H1 (cell line): ENCODE measurements around the gene EGFR. TPM values are rescaled to one million over a fixed set of nuclear protein-coding genes. Genes with fewer than 3 reads are reported as not detected.

Source experiments
- CTCF ChIA-PET: fragments of 300-600 bp; sonication (Branson Sonifier 250); formaldehyde crosslinking; loops from one replicate; lab custom pipeline; 2021; ENCODE audit not compliant: partially characterized antibody; lab: Charles Lee
- POLR2A ChIA-PET: fragments of 300-600 bp; sonication (Branson Sonifier 250); formaldehyde crosslinking; loops from one replicate; lab custom pipeline; 2021; ENCODE audit warnings: inconsistent platforms; ENCODE audit not compliant: partially characterized antibody; lab: Charles Lee
- DNase-seq, 2 experiments: peaks; one replicate each; pipeline versions ENCODE4 v3.0.0 to v3.0.0-alpha.2; 2010 to 2022; ENCODE audit warnings: low spot score in 2 of 2, low read depth in 1 of 2, mixed read lengths in 1 of 2
- FAIRE-seq: peaks from 2 replicates; lab custom pipeline; 2011; peaks lifted over from hg19 to GRCh38; lab: Jason Lieb, UNC
- H2AFZ ChIP-seq: 2 replicates; pipeline ENCODE4 v1.8.1; 2012; ENCODE audit warnings: low read length, inconsistent platforms
- H2AK5ac ChIP-seq: 2 replicates; pipeline ENCODE4 v1.6.1; 2013; ENCODE audit warnings: low read depth, low read length
- H2BK120ac ChIP-seq: replicated peaks from 2 replicates; pipeline ENCODE3; 2013; ENCODE audit warnings: low read depth, low read length, inconsistent platforms
- H2BK12ac ChIP-seq: 2 replicates; pipeline ENCODE4 v1.6.1; 2013; ENCODE audit warnings: low read depth, low read length
- H2BK15ac ChIP-seq: 2 replicates; pipeline ENCODE4 v1.6.1; 2013; ENCODE audit warnings: low read length
- H2BK20ac ChIP-seq: 2 replicates; pipeline ENCODE4 v1.6.1; 2013; ENCODE audit warnings: low read length
- H2BK5ac ChIP-seq: 2 replicates; pipeline ENCODE4 v1.6.1; 2013; ENCODE audit warnings: low read depth, low read length
- H3K14ac ChIP-seq: 2 replicates; pipeline ENCODE4 v1.6.1; 2013; ENCODE audit warnings: inconsistent platforms; ENCODE audit not compliant: insufficient read length
- H3K18ac ChIP-seq: 2 replicates; pipeline ENCODE4 v1.6.1; 2013; ENCODE audit warnings: low read length; ENCODE audit errors: extremely low read depth
- H3K23ac ChIP-seq: 2 replicates; pipeline ENCODE4 v1.6.1; 2013; ENCODE audit warnings: inconsistent platforms; ENCODE audit not compliant: insufficient read length
- H3K23me2 ChIP-seq: 2 replicates; pipeline ENCODE4 v1.6.1; 2013; ENCODE audit warnings: low read depth, low read length
- H3K27ac ChIP-seq: 2 replicates; pipeline ENCODE4 v1.6.1; 2011; ENCODE audit warnings: low read depth, low read length, inconsistent platforms
- H3K27me3 ChIP-seq, 4 experiments: replicated peaks in 1 of 4; 1 replicate in 1 of 4; 2 replicates in 3 of 4; pipeline versions ENCODE4 v1.6.1 to v1.8.1; 2011 to 2013; ENCODE audit warnings: low read length in 3 of 4, mild to moderate bottlenecking in 3 of 4, inconsistent platforms in 2 of 4, mixed read lengths in 2 of 4, moderate library complexity in 1 of 4; ENCODE audit not compliant: control insufficient read depth in 3 of 4, insufficient read depth in 3 of 4; ENCODE audit errors: extremely low read depth in 1 of 4
- H3K36me3 ChIP-seq, 4 experiments: 2 replicates each; pipeline versions ENCODE4 v1.6.1 to v1.8.1; 2011 to 2013; ENCODE audit warnings: mild to moderate bottlenecking in 4 of 4, low read length in 3 of 4, moderate library complexity in 2 of 4, control low read depth in 1 of 4, inconsistent platforms in 1 of 4; ENCODE audit not compliant: insufficient read depth in 4 of 4, control insufficient read depth in 2 of 4
- H3K4ac ChIP-seq: replicated peaks from 2 replicates; pipeline ENCODE3; 2013; ENCODE audit warnings: low read length, low read depth, mixed read lengths, inconsistent platforms; ENCODE audit not compliant: insufficient read length
- H3K4me1 ChIP-seq, 4 experiments: replicated peaks in 1 of 4; 1 replicate in 1 of 4; 2 replicates in 3 of 4; pipeline versions ENCODE4 v1.6.1 to v1.8.1; 2011 to 2013; ENCODE audit warnings: low read length in 3 of 4, inconsistent platforms in 2 of 4, mixed read lengths in 1 of 4; ENCODE audit not compliant: insufficient read depth in 4 of 4, control insufficient read depth in 3 of 4
- H3K4me2 ChIP-seq, 2 experiments: 2 replicates each; pipeline versions ENCODE4 v1.6.1 to v1.8.1; 2011 to 2013; ENCODE audit warnings: low read depth in 2 of 2, low read length in 2 of 2, control low read depth in 1 of 2, inconsistent platforms in 1 of 2, mild to moderate bottlenecking in 1 of 2; ENCODE audit not compliant: insufficient read depth in 1 of 2
- H3K4me3 ChIP-seq, 4 experiments: fragments of 200-600, 300-600 bp in 1 of 4; sonication (generic), shearing (Covaris generic), sonication (Bioruptor Twin) in 1 of 4; 2 replicates each; pipeline versions ENCODE4 v1.5.1 to v1.8.1; 2011 to 2016; ENCODE audit warnings: low read length in 4 of 4, low read depth in 3 of 4, control low read depth in 2 of 4, inconsistent platforms in 2 of 4, mild to moderate bottlenecking in 2 of 4, mixed read lengths in 1 of 4, moderate library complexity in 1 of 4; ENCODE audit not compliant: insufficient read depth in 2 of 4; ENCODE audit errors: extremely low read depth in 1 of 4
- H3K56ac ChIP-seq: replicated peaks from 2 replicates; pipeline ENCODE3; 2013; ENCODE audit warnings: low read depth, mild to moderate bottlenecking, mixed read lengths, low read length, inconsistent platforms; ENCODE audit not compliant: insufficient read length
- H3K79me1 ChIP-seq: 2 replicates; pipeline ENCODE4 v1.6.1; 2013; ENCODE audit warnings: low read depth, low read length, control low read depth
- H3K79me2 ChIP-seq, 2 experiments: 2 replicates each; pipeline versions ENCODE4 v1.6.1 to v1.8.1; 2012 to 2013; ENCODE audit warnings: low read length in 2 of 2, mild to moderate bottlenecking in 2 of 2, inconsistent platforms in 1 of 2; ENCODE audit not compliant: insufficient read depth in 2 of 2, control insufficient read depth in 1 of 2
- H3K9ac ChIP-seq, 4 experiments: replicated peaks in 1 of 4; 1 replicate in 1 of 4; 2 replicates in 3 of 4; pipeline versions ENCODE4 v1.6.1 to v1.8.1; 2011 to 2013; ENCODE audit warnings: low read depth in 3 of 4, low read length in 3 of 4, control low read depth in 2 of 4, mild to moderate bottlenecking in 2 of 4, moderate library complexity in 2 of 4, inconsistent platforms in 1 of 4; ENCODE audit errors: extremely low read depth in 1 of 4
- H3K9me3 ChIP-seq, 2 experiments: 2 replicates each; pipeline versions ENCODE4 v1.6.1 to v1.8.1; 2012 to 2013; ENCODE audit warnings: mild to moderate bottlenecking in 2 of 2, moderate library complexity in 2 of 2, control low read depth in 1 of 2, inconsistent platforms in 1 of 2, low read depth in 1 of 2, low read length in 1 of 2, mixed read lengths in 1 of 2; ENCODE audit not compliant: insufficient read depth in 2 of 2
- H4K20me1 ChIP-seq, 2 experiments: replicated peaks in 1 of 2; 2 replicates each; pipeline versions ENCODE3 to v1.8.1; 2011 to 2013; ENCODE audit warnings: inconsistent platforms in 2 of 2, low read length in 2 of 2, mild to moderate bottlenecking in 1 of 2; ENCODE audit not compliant: insufficient read depth in 2 of 2, control insufficient read depth in 1 of 2
- H4K5ac ChIP-seq: 2 replicates; pipeline ENCODE4 v1.6.1; 2013; ENCODE audit warnings: low read length, low read depth, mixed read lengths, inconsistent platforms; ENCODE audit not compliant: insufficient read length
- H4K8ac ChIP-seq: 2 replicates; pipeline ENCODE4 v1.8.0; 2013; ENCODE audit warnings: mild to moderate bottlenecking, moderate library complexity, low read length, inconsistent platforms; ENCODE audit not compliant: insufficient read depth; ENCODE audit errors: extremely low read depth
- H4K91ac ChIP-seq: replicated peaks from 2 replicates; pipeline ENCODE3; 2013; ENCODE audit warnings: low read length, mixed read lengths, inconsistent platforms; ENCODE audit not compliant: insufficient read length
- GABPA ChIP-seq: IDR thresholded peaks from 2 replicates; pipeline ENCODE4 v1.6.1; 2011; ENCODE audit warnings: mild to moderate bottlenecking, low read length, moderate library complexity, borderline replicate concordance; ENCODE audit not compliant: insufficient read depth
- RBBP5 ChIP-seq: IDR thresholded peaks from 2 replicates; pipeline ENCODE4 v1.7.1; 2012; ENCODE audit warnings: low read depth, mild to moderate bottlenecking, inconsistent platforms, low read length, moderate library complexity, borderline replicate concordance
- SIN3A ChIP-seq, 2 experiments: IDR thresholded peaks in 1 of 2; conservative IDR thresholded peaks in 1 of 2; 2 replicates each; pipeline ENCODE4 v1.6.1; 2011 to 2012; ENCODE audit warnings: low read length in 2 of 2, improper control_type of control experiment in 1 of 2, low read depth in 1 of 2, mild to moderate bottlenecking in 1 of 2
- SRF ChIP-seq: IDR thresholded peaks from 2 replicates; pipeline ENCODE4 v1.6.1; 2011; ENCODE audit warnings: mild to moderate bottlenecking, low read depth, low read length, moderate library complexity
- TEAD4 ChIP-seq: IDR thresholded peaks from 2 replicates; pipeline ENCODE4 v1.6.1; 2012; ENCODE audit warnings: low read depth, low read length, inconsistent platforms, mixed read lengths
- YY1 ChIP-seq: IDR thresholded peaks from 2 replicates; pipeline ENCODE4 v1.6.1; 2011; ENCODE audit warnings: low read depth, mild to moderate bottlenecking, low read length
- WGBS, 2 experiments: shearing (Covaris generic) in 1 of 2; methylation state at CpG; one replicate each; pipeline versions ENCODE4 v1.1.6 to v1.1.7; 2013 to 2015; ENCODE audit warnings: low lambda C conversion rate in 2 of 2, mixed read lengths in 2 of 2, inconsistent platforms in 1 of 2, low coverage in 1 of 2, missing lambda C conversion rate in 1 of 2; ENCODE audit not compliant: insufficient replicate concordance in 2 of 2, insufficient coverage in 1 of 2, insufficient read length in 1 of 2; ENCODE audit errors: extremely low coverage in 1 of 2, missing lambda C conversion rate in 1 of 2; 5-methylcytosine and 5-hydroxymethylcytosine counted together
- polyA plus RNA-seq, 7 experiments: library from polyadenylated mRNA; depleted of rRNA in 3 of 7; stranded (reverse) in 5 of 7; unstranded in 2 of 7; fragments of >200 nt in 5 of 7; fragments of 200-250 nt in 2 of 7; gene quantifications; 1 replicate in 5 of 7; 2 replicates in 1 of 7; 4 replicates in 1 of 7; pipeline versions ENCODE4 v1.2.1 to v1.2.3, GENCODE V29; 2011 to 2013; ENCODE audit warnings: missing spikeins in 2 of 7, mixed read lengths in 2 of 7
- total RNA-seq: library from RNA; stranded (reverse); fragmentation: NEBNext Ultra II Directional; extraction: Animal tissue kit (Norgen Biotek cat#: 25700); gene quantifications from 2 replicates; pipeline ENCODE4 v1.2.1, GENCODE V29; 2021

Gene EGFR
- total and polyA plus RNA-seq, 2 of the 8 experiments (the other 6 are each of a cell fraction or from before 2014, with no cell fraction given), result 1.9 to 5.8 TPM

DNA sequence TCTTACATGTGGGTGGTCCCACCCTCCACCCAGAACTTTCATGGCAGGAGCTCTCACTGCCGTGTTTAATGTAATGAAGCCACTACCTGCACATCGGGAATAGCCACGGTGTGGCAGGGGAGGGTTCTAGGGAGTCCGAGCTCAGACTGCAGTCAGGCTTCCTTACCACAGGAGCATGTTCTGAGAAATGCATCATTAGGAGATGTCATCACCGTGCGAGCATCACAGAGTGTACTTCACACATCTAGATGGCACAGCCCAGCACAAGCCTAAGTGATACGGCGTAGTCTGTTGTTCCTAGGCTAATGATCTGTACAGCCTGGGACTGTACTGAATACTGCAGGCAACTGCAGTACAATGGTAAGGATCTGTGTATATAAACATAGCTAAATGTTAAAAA is 193.4 kb downstream of the EGFR start:
- Histone ChIP-seq H3K23me2 (no peaks in the 10 kb centered on the region), H3K23ac (no peak overlapping the region), H3K79me1 (no peaks in the 10 kb centered on the region), H3K4me3 (no peak overlapping the region), H3K4ac (no peak overlapping the region), H2BK20ac (no peak overlapping the region), H3K9ac (no peak overlapping the region), H3K9me3 (no peaks in the 10 kb centered on the region), H4K91ac (no peak overlapping the region), H4K5ac (no peak overlapping the region), H2BK12ac (no peak overlapping the region), H3K27ac (no peak overlapping the region), H3K4me1 (no peaks in the 10 kb centered on the region; a peak in 1 of 7 replicates), H2AFZ (no peak overlapping the region), H3K27me3 (no peaks in the 10 kb centered on the region), H2BK15ac (no peak overlapping the region), H4K8ac (no peak overlapping the region), H3K18ac (no peak overlapping the region), H4K20me1 (no peaks in the 10 kb centered on the region), H3K36me3 (no peaks in the 10 kb centered on the region), H2BK120ac (no peak overlapping the region), H2BK5ac (no peak overlapping the region), H2AK5ac (no peak overlapping the region), H3K56ac (no peak overlapping the region), H3K4me2 (no peak overlapping the region), H3K79me2 (no peaks in the 10 kb centered on the region), H3K14ac (no peak overlapping the region)
- TF ChIP-seq SRF (no peak), TEAD4 (no peak), GABPA (no peak), SIN3A (conservative IDR thresholded peaks at IDR 0.05 in 1 of 2, IDR thresholded peaks at IDR 0.05 in 1 of 2; ENCODE audit: low read depth in 1 of 2, low read length in 2 of 2) (no peak), RBBP5 (no peak), YY1 (no peak)
- POLR2A ChIA-PET, result no interaction called here
- no peak for DNase-seq
- no peak for FAIRE-seq
- WGBS, 2 experiments, result 80% methylated on average over 7 of the region's 8 CpGs; no CpG with 5 or more reads in 1 of the 2 experiments
- CTCF ChIA-PET, result interaction anchor here (1.1 to 2.0 kb wide), 2 partner anchors 43 to 67 kb away, joined by 3 to 7 read pairs; no protein-coding TSS in a partner anchor
